ENCODE results near the gene USB1. TPM values are rescaled to one million over a fixed set of nuclear protein-coding genes. Genes with fewer than 3 reads are reported as not detected.

USB1 gene
- total and polyA plus RNA-seq, 11 donors: 20.3 to 61.9 (median 34.4) TPM

DNA sequence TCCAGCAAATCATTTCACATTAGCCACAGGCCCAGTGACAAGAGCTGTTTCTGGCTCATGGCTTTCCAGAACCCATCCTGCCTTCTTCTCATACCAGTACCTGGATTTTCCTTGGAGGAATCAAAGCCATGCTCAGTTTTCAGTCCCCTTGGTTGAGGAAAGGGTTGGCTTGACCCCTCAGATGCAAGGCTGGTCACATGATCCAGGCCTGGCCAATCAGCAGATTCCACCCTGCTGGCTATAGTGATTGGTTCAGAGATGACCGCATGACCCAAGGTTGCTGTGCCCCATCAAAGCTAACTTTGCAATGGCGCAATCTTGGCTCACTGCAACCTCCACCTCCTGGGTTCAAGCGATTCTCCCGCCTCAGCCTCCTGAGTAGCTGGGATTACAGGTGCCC is 69.4 kb downstream of the USB1 start:
- TF ChIP-seq POLR2A (IDR thresholded peaks at IDR 0.05): no peak
- TF ChIP-seq, protein P1, sequence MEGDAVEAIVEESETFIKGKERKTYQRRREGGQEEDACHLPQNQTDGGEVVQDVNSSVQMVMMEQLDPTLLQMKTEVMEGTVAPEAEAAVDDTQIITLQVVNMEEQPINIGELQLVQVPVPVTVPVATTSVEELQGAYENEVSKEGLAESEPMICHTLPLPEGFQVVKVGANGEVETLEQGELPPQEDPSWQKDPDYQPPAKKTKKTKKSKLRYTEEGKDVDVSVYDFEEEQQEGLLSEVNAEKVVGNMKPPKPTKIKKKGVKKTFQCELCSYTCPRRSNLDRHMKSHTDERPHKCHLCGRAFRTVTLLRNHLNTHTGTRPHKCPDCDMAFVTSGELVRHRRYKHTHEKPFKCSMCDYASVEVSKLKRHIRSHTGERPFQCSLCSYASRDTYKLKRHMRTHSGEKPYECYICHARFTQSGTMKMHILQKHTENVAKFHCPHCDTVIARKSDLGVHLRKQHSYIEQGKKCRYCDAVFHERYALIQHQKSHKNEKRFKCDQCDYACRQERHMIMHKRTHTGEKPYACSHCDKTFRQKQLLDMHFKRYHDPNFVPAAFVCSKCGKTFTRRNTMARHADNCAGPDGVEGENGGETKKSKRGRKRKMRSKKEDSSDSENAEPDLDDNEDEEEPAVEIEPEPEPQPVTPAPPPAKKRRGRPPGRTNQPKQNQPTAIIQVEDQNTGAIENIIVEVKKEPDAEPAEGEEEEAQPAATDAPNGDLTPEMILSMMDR (IDR thresholded peaks at IDR 0.05): no peak
- DNase-seq: no peak
- intact Hi-C loops (cut with DNase I): no loop called here
- H3K9me3 ChIP-seq: peaks cover 0 to 4% (median 0%) of the 10 kb centered on the region in 12 donors
- ATAC-seq: no peak
- 97 to 100% (median 100%) methylated on average over 4 of the region's 4 CpGs for WGBS, 4 donors
- no peaks in the 10 kb centered on the region for H3K27me3 ChIP-seq
- no peak overlapping the region for H3K4me3 ChIP-seq
- H3K4me1 ChIP-seq: peaks cover 0 to 14% (median 0%) of the 10 kb centered on the region in 12 donors
- no peaks in the 10 kb centered on the region for H3K36me3 ChIP-seq
- H3K27ac ChIP-seq: no peak overlapping the region

Other genes starting within 250 kb of the USB1 start
- 100 to 1,000 TPM in 1 of 9 donors, 10 to 100 TPM in 8; 46.1 to 105 (median 66.8) TPM for gene KIFC3, start 198.9 kb upstream of the USB1 start, total RNA-seq
- 10 to 100 TPM; 61.1 to 64.4 TPM for gene KIFC3, start 198.9 kb upstream of the USB1 start, polyA plus RNA-seq
- gene CNGB1, start 30.3 kb upstream of the USB1 start, total RNA-seq: not detected
- gene CNGB1, start 30.3 kb upstream of the USB1 start, polyA plus RNA-seq: not detected
- 10 to 100 TPM in 1 of 9 donors, 1 to 10 TPM in 8; 6.8 to 10.5 (median 8.6) TPM for gene ZNF319, start 735 bp upstream of the USB1 start, total RNA-seq
- gene ZNF319, start 735 bp upstream of the USB1 start, polyA plus RNA-seq: 1 to 10 TPM; 5.6 to 5.8 TPM
- gene MMP15, start 24.3 kb downstream of the USB1 start, total RNA-seq: 10 to 100 TPM; 24.2 to 84.7 (median 60.9) TPM
- gene MMP15, start 24.3 kb downstream of the USB1 start, polyA plus RNA-seq: 10 to 100 TPM; 22.1 to 45.3 TPM
- gene CFAP20, start 128.0 kb downstream of the USB1 start, total RNA-seq: 10 to 100 TPM; 30.7 to 57.5 (median 36.3) TPM
- gene CFAP20, start 128.0 kb downstream of the USB1 start, polyA plus RNA-seq: 10 to 100 TPM; 22.7 to 60.4 TPM
- 10 to 100 TPM; 25.6 to 48.4 (median 40.0) TPM for gene CSNK2A2, start 196.7 kb downstream of the USB1 start, total RNA-seq
- 10 to 100 TPM; 20.9 to 30.3 TPM for gene CSNK2A2, start 196.7 kb downstream of the USB1 start, polyA plus RNA-seq

Data from heart left ventricle (tissue), 16 donors.